IMR-90 (cell line): ENCODE results near the gene AMPD1. TPM values are rescaled to one million over a fixed set of nuclear protein-coding genes. Genes with fewer than 3 reads are reported as not detected.

ENCODE experiments used
- ATAC-seq: fragments of 200-7000 bp; cut with Tn5 transposase; 2 replicates; pipeline ENCODE4 v1.9.1; 2020; ENCODE audit warnings: low read depth, mild to moderate bottlenecking, moderate library complexity
- BruUV-seq: library from RNA; stranded (reverse); fragments of 400-500 nt; replicated peaks from 2 replicates; lab custom pipeline; 2021; lab: Mats Ljungman, UMichigan
- CTCF ChIA-PET: fragments of 300-600 bp; formaldehyde crosslinking; extraction: SDS; loops from one replicate; lab custom pipeline; 2021; ENCODE audit warnings: antibody characterized with exemption; lab: Yijun Ruan, JAX
- POLR2A ChIA-PET: fragments of 300-600 bp; sonication (Branson Sonifier 250); formaldehyde crosslinking; loops from one replicate; lab custom pipeline; 2022; ENCODE audit warnings: antibody characterized with exemption; ENCODE audit not compliant: unreplicated experiment; lab: Charles Lee
- DNase-seq: peaks from one replicate; pipeline ENCODE4 v3.0.0; 2013
- H2AFZ ChIP-seq: replicated peaks from 2 replicates; pipeline ENCODE3; 2013; ENCODE audit warnings: low read length, mild to moderate bottlenecking; ENCODE audit not compliant: poor library complexity
- H2AK5ac ChIP-seq: 2 replicates; pipeline ENCODE4 v1.6.1; 2013; ENCODE audit warnings: low read depth, low read length, inconsistent platforms
- H2AK9ac ChIP-seq: replicated peaks from 2 replicates; pipeline ENCODE3; 2013; ENCODE audit warnings: mild to moderate bottlenecking, low read depth, low read length, moderate library complexity; ENCODE audit not compliant: poor library complexity
- H2BK120ac ChIP-seq: 2 replicates; pipeline ENCODE4 v1.6.1; 2013; ENCODE audit warnings: low read depth, low read length, inconsistent platforms
- H2BK15ac ChIP-seq: 3 replicates; pipeline ENCODE4 v1.6.1; 2013; ENCODE audit warnings: low read depth, low read length, inconsistent platforms
- H2BK20ac ChIP-seq: 2 replicates; pipeline ENCODE4 v1.6.1; 2013; ENCODE audit warnings: low read depth, mild to moderate bottlenecking, inconsistent platforms, low read length, moderate library complexity
- H2BK5ac ChIP-seq: 2 replicates; pipeline ENCODE4 v1.6.1; 2013; ENCODE audit warnings: mild to moderate bottlenecking, low read depth, low read length, inconsistent platforms; ENCODE audit not compliant: poor library complexity, severe bottlenecking
- H3K14ac ChIP-seq: replicated peaks from 2 replicates; pipeline ENCODE4 v1.6.1; 2013; ENCODE audit warnings: low read depth, low read length, inconsistent platforms
- H3K18ac ChIP-seq: 2 replicates; pipeline ENCODE4 v1.6.1; 2013; ENCODE audit warnings: low read depth, low read length, control low read depth
- H3K23ac ChIP-seq: 2 replicates; pipeline ENCODE4 v1.6.1; 2013; ENCODE audit warnings: low read depth, low read length, inconsistent platforms
- H3K27ac ChIP-seq: 2 replicates; pipeline ENCODE4 v1.5.1; 2013; ENCODE audit warnings: mild to moderate bottlenecking, control low read depth, low read length; ENCODE audit not compliant: insufficient read depth
- H3K27me3 ChIP-seq: 2 replicates; pipeline ENCODE4 v1.6.1; 2013; ENCODE audit warnings: low read length; ENCODE audit not compliant: control insufficient read depth, insufficient read depth
- H3K36me3 ChIP-seq: 2 replicates; pipeline ENCODE4 v1.6.1; 2013; ENCODE audit warnings: low read length, mixed read lengths; ENCODE audit not compliant: control insufficient read depth, insufficient read depth
- H3K4ac ChIP-seq: 2 replicates; pipeline ENCODE4 v1.6.1; 2013; ENCODE audit warnings: low read depth, low read length, inconsistent platforms
- H3K4me1 ChIP-seq: 2 replicates; pipeline ENCODE4 v1.6.1; 2013; ENCODE audit warnings: low read length, mixed read lengths; ENCODE audit not compliant: control insufficient read depth, insufficient read depth
- H3K4me2 ChIP-seq: 2 replicates; pipeline ENCODE4 v1.6.1; 2013; ENCODE audit warnings: low read depth, mild to moderate bottlenecking, control low read depth, low read length, moderate library complexity
- H3K4me3 ChIP-seq: 2 replicates; pipeline ENCODE4 v1.5.1; 2013; ENCODE audit warnings: low read depth, mild to moderate bottlenecking, control low read depth, low read length, moderate library complexity; ENCODE audit not compliant: insufficient read depth
- H3K56ac ChIP-seq: 2 replicates; pipeline ENCODE4 v1.6.1; 2013; ENCODE audit warnings: low read length, inconsistent platforms; ENCODE audit not compliant: insufficient read depth; ENCODE audit errors: extremely low read depth
- H3K79me1 ChIP-seq, 2 experiments: 2 replicates each; pipeline ENCODE4 v1.6.1; 2013; ENCODE audit warnings: low read length in 2 of 2, inconsistent platforms in 1 of 2, low read depth in 1 of 2
- H3K9ac ChIP-seq: 2 replicates; pipeline ENCODE4 v1.6.1; 2013; ENCODE audit warnings: low read depth, low read length, control low read depth
- H3K9me1 ChIP-seq: 2 replicates; pipeline ENCODE4 v1.6.1; 2013; ENCODE audit warnings: low read length, inconsistent platforms; ENCODE audit not compliant: insufficient read depth
- H3K9me3 ChIP-seq: 2 replicates; pipeline ENCODE4 v1.6.1; 2013; ENCODE audit warnings: low read length; ENCODE audit not compliant: control insufficient read depth, insufficient read depth
- H4K20me1 ChIP-seq: 2 replicates; pipeline ENCODE4 v1.6.1; 2013; ENCODE audit warnings: low read length, inconsistent platforms; ENCODE audit not compliant: insufficient read depth
- H4K5ac ChIP-seq: 2 replicates; pipeline ENCODE4 v1.6.1; 2013; ENCODE audit warnings: mild to moderate bottlenecking, low read depth, low read length, control low read depth
- H4K8ac ChIP-seq, 2 experiments: 2 replicates each; pipeline ENCODE4 v1.6.1; 2013; ENCODE audit warnings: low read depth in 2 of 2, low read length in 2 of 2, control low read depth in 1 of 2, inconsistent platforms in 1 of 2
- H4K91ac ChIP-seq: 2 replicates; pipeline ENCODE4 v1.6.1; 2013; ENCODE audit warnings: low read depth, low read length, inconsistent platforms; ENCODE audit not compliant: insufficient read depth
- BHLHE40 ChIP-seq: fragments of 150-350 bp; IDR thresholded peaks from 2 replicates; pipeline ENCODE4 v1.6.1; 2016; ENCODE audit warnings: mild to moderate bottlenecking, low read depth, low read length
- WGBS, 2 experiments: methylation state at CpG; one replicate each; pipeline versions ENCODE4 v1.1.5 to v1.1.7; 2013; ENCODE audit warnings: missing lambda C conversion rate in 2 of 2; ENCODE audit not compliant: insufficient read length in 1 of 2; ENCODE audit errors: extremely low coverage in 2 of 2; 5-methylcytosine and 5-hydroxymethylcytosine counted together
- dilution Hi-C: fragments of 300-500 bp; cut with HindIII; formaldehyde crosslinking; loops from one replicate; pipeline ENCODE4 v1.14.3; 2018; ENCODE audit warnings: low sequenced_read_pairs; ENCODE audit not compliant: unreplicated experiment
- in situ Hi-C: fragments of 300-500 bp; cut with MboI; formaldehyde crosslinking; loops from 3 replicates; pipeline ENCODE4 v1.14.3; 2019; ENCODE audit warnings: low sequenced_read_pairs, inconsistent platforms, mixed read lengths
- intact Hi-C: fragments of 100-400 bp; cut with micrococcal nuclease; formaldehyde crosslinking; loops from 2 replicates; pipeline ENCODE4 v1.10.0; 2022
- polyA plus RNA-seq, 3 experiments: library from polyadenylated mRNA; depleted of rRNA; stranded (reverse); fragments of >200 nt; gene quantifications; 2 replicates each; pipeline ENCODE4 v1.2.3, GENCODE V29; 2012; ENCODE audit warnings: low replicate concordance in 1 of 3
- total RNA-seq: library from RNA; depleted of rRNA; stranded (reverse); fragments of >200 nt; gene quantifications from 2 replicates; pipeline ENCODE4 v1.2.3, GENCODE V29; 2012
- TF ChIP-seq, protein P1 (sequence below): fragments of 150-350 bp; IDR thresholded peaks from 2 replicates; pipeline ENCODE4 v1.6.1; 2016; ENCODE audit warnings: low read depth, mild to moderate bottlenecking, low read length, moderate library complexity, borderline replicate concordance

The AMPD1 gene
- total and polyA plus RNA-seq, 2 of the 4 experiments (the other 2 are of a cell fraction), result not detected

GRCh38 chr1:114677691-114678090, 17.7 kb downstream of the AMPD1 start:
- H3K36me3 ChIP-seq, result no peaks in the 10 kb centered on the region
- ATAC-seq (no peak), DNase-seq (no peak)
- peaks cover 17% of the 10 kb centered on the region for H3K27me3 ChIP-seq
- no peak overlapping the region for H3K18ac ChIP-seq
- no peak overlapping the region; the same call in 1 of the 2 replicates for H3K56ac ChIP-seq
- H3K14ac ChIP-seq, result no peak overlapping the region
- no peak overlapping the region for H2AK5ac ChIP-seq
- no peak overlapping the region for H4K5ac ChIP-seq
- H2BK120ac ChIP-seq, result no peak overlapping the region
- H3K9me3 ChIP-seq, result no peaks in the 10 kb centered on the region
- ChIA-PET CTCF (no interaction called here), POLR2A (no interaction called here)
- no peak overlapping the region for H2BK5ac ChIP-seq
- H3K4me3 ChIP-seq, result no peak overlapping the region
- no peak overlapping the region for H2AFZ ChIP-seq
- intact Hi-C loops, result no loop called here
- no peak overlapping the region for H4K8ac ChIP-seq
- dilution Hi-C loops, result no loop called here
- no peaks in the 10 kb centered on the region for H3K9me1 ChIP-seq
- H3K27ac ChIP-seq, result no peak overlapping the region
- WGBS, 2 experiments, result no CpG with 5 or more reads among the region's 5 CpGs
- no TSS peak for BruUV-seq
- no peak overlapping the region for H4K91ac ChIP-seq
- no peak overlapping the region for H2AK9ac ChIP-seq
- no peak overlapping the region for H3K23ac ChIP-seq
- no peaks in the 10 kb centered on the region for H4K20me1 ChIP-seq
- no peak overlapping the region for H2BK15ac ChIP-seq
- H3K4ac ChIP-seq, result no peak overlapping the region
- no peak overlapping the region for H3K4me2 ChIP-seq
- no peak overlapping the region for H3K9ac ChIP-seq
- no peak for TF ChIP-seq BHLHE40
- TF ChIP-seq, protein P1, sequence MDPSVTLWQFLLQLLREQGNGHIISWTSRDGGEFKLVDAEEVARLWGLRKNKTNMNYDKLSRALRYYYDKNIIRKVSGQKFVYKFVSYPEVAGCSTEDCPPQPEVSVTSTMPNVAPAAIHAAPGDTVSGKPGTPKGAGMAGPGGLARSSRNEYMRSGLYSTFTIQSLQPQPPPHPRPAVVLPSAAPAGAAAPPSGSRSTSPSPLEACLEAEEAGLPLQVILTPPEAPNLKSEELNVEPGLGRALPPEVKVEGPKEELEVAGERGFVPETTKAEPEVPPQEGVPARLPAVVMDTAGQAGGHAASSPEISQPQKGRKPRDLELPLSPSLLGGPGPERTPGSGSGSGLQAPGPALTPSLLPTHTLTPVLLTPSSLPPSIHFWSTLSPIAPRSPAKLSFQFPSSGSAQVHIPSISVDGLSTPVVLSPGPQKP, result no peak
- H2BK20ac ChIP-seq, result no peak overlapping the region
- H3K4me1 ChIP-seq, result no peaks in the 10 kb centered on the region
- in situ Hi-C loops, result no loop called here
- H3K79me1 ChIP-seq, result no peaks in the 10 kb centered on the region
